Muscle of back (tissue), 10 donors: Measurements from ENCODE around the gene RNF43. TPM values are rescaled to one million over a fixed set of nuclear protein-coding genes. Genes with fewer than 3 reads are reported as not detected.

Source experiments
- polyA plus RNA-seq, 10 donors: library from polyadenylated mRNA; unstranded; fragments of 120-200 nt; gene quantifications; one replicate each; pipeline ENCODE4 v1.2.1, GENCODE V29; 2013; ENCODE audit not compliant: insufficient read length in 10 of 10

RNF43 gene
- polyA plus RNA-seq, 10 donors = 0.04 to 3.1 (median 0.11) TPM; not detected in 1

Other genes starting within 250 kb of the RNF43 start
- under 1 TPM; 0.15 to 0.75 (median 0.35) TPM for gene EPX, start 224.8 kb downstream of the RNF43 start, polyA plus RNA-seq
- gene MKS1, start 198.3 kb downstream of the RNF43 start, polyA plus RNA-seq = 10 to 100 TPM; 11.5 to 26.1 (median 14.9) TPM
- under 1 TPM in 9 of 10 donors, not detected in 1; 0.07 to 0.29 (median 0.17) TPM for gene LPO, start 178.9 kb downstream of the RNF43 start, polyA plus RNA-seq
- 10 to 100 TPM in 3 of 10 donors, 1 to 10 TPM in 7; 4.1 to 17.8 (median 7.6) TPM for gene MPO, start 136.6 kb downstream of the RNF43 start, polyA plus RNA-seq
- gene TSPOAP1, start 88.7 kb downstream of the RNF43 start, polyA plus RNA-seq = 1 to 10 TPM; 3.3 to 6.8 (median 4.3) TPM
- 10 to 100 TPM; 68.9 to 98.0 (median 82.9) TPM for gene SUPT4H1, start 65.3 kb downstream of the RNF43 start, polyA plus RNA-seq
- under 1 TPM; 0.05 to 0.25 (median 0.14) TPM for gene HSF5, start 70.9 kb upstream of the RNF43 start, polyA plus RNA-seq
- 10 to 100 TPM; 14.0 to 28.1 (median 22.4) TPM for gene MTMR4, start 97.1 kb upstream of the RNF43 start, polyA plus RNA-seq